HG03469 (cell line): ENCODE results near the gene PIP5K1C.
"Not testable (repeated sequence)": the region's sequence is repeated elsewhere in the genome, so short reads cannot be mapped to it uniquely, and the experiment has no call there.

ENCODE experiments used
- ATAC-seq: cut with Tn5 transposase; IDR thresholded peaks from one replicate; pipeline ENCODE4 v1.9.1; 2021; ENCODE audit warnings: mild to moderate bottlenecking, moderate library complexity, moderate number of reproducible peaks; ENCODE audit not compliant: unreplicated experiment

Gene PIP5K1C

GRCh38 chr19:3603121-3603811, 97.0 kb downstream of the PIP5K1C start:
- no peak for ATAC-seq

GRCh38 chr19:3601021-3601420, 99.2 kb downstream of the PIP5K1C start:
- ATAC-seq: no peak

- ATAC-seq: no peak
Measured at GRCh38 chr19:3599776-3600187, 100.5 kb downstream of the PIP5K1C start.

GRCh38 chr19:3595521-3596061, 104.7 kb downstream of the PIP5K1C start:
- no peak for ATAC-seq

- no peak for ATAC-seq
Measured at GRCh38 chr19:3593156-3593555, 107.1 kb downstream of the PIP5K1C start.

- no peak for ATAC-seq
Measured at GRCh38 chr19:3591876-3592613, 108.2 kb downstream of the PIP5K1C start.

GRCh38 chr19:3590991-3591659, 109.1 kb downstream of the PIP5K1C start:
- ATAC-seq: no peak

- ATAC-seq: no peak
Measured at GRCh38 chr19:3589949-3590348, 110.3 kb downstream of the PIP5K1C start.

- no peak for ATAC-seq
Measured at GRCh38 chr19:3589439-3589838, 110.8 kb downstream of the PIP5K1C start.

GRCh38 chr19:3586707-3587346, 113.4 kb downstream of the PIP5K1C start:
- ATAC-seq: no peak

- ATAC-seq: no peak
Measured at GRCh38 chr19:3586127-3586626, 114.1 kb downstream of the PIP5K1C start.

- no peak for ATAC-seq
Measured at GRCh38 chr19:3585301-3586126, 114.8 kb downstream of the PIP5K1C start, which contains the start of gene GIPC3. Gene GIPC3, plus strand, starts transcription at chr19:3585478. Its CDS starts 120 bp downstream, at chr19:3585598.

GRCh38 chr19:3584036-3584802, 116.0 kb downstream of the PIP5K1C start:
- not testable (repeated sequence) for ATAC-seq

- ATAC-seq: not testable (repeated sequence)
Measured at GRCh38 chr19:3581792-3582191, 118.5 kb downstream of the PIP5K1C start.
